Stimulated activated CD8-positive, alpha-beta memory T cell treated with anti-CD3 and anti-CD28 coated beads, Interleukin-7, amount 100 ng/mL, for 48 hours (primary cell): ENCODE measurements around the gene TBXAS1.
"Not testable (repeated sequence)": the region's sequence is repeated elsewhere in the genome, so short reads cannot be mapped to it uniquely, and the experiment has no call there.

Experiments used
- DNase-seq, 2 donors: peaks; one replicate each; pipeline ENCODE4 v3.0.0-alpha.2; 2020; ENCODE audit warnings: low read depth in 1 of 2; ENCODE audit errors: extremely low read depth in 1 of 2

The TBXAS1 gene

GRCh38 chr7:139886899-139887298, 57.8 kb downstream of the TBXAS1 start:
- DNase-seq, result no peak

- no peak for DNase-seq
Measured at GRCh38 chr7:139887992-139888481, 59.0 kb downstream of the TBXAS1 start.

GRCh38 chr7:139889186-139889871, 60.3 kb downstream of the TBXAS1 start:
- no peak for DNase-seq

- DNase-seq, result no peak
Measured at GRCh38 chr7:139893461-139893860, 64.4 kb downstream of the TBXAS1 start.

GRCh38 chr7:139893999-139894398, 64.9 kb downstream of the TBXAS1 start:
- no peak for DNase-seq

- DNase-seq, result no peak
Measured at GRCh38 chr7:139895141-139895829, 66.2 kb downstream of the TBXAS1 start.

GRCh38 chr7:139896288-139896687, 67.2 kb downstream of the TBXAS1 start:
- no peak for DNase-seq

- no peak for DNase-seq
Measured at GRCh38 chr7:139896831-139897230, 67.8 kb downstream of the TBXAS1 start.

- DNase-seq, result no peak
Measured at GRCh38 chr7:139897422-139898090, 68.5 kb downstream of the TBXAS1 start.

- no peak for DNase-seq
Measured at GRCh38 chr7:139898483-139898882, 69.4 kb downstream of the TBXAS1 start.

GRCh38 chr7:139899328-139899955, 70.4 kb downstream of the TBXAS1 start:
- DNase-seq, result no peak

GRCh38 chr7:139900326-139900725, 71.3 kb downstream of the TBXAS1 start:
- DNase-seq, result no peak

- DNase-seq, result no peak
Measured at GRCh38 chr7:139901056-139901795, 72.2 kb downstream of the TBXAS1 start.

- no peak for DNase-seq
Measured at GRCh38 chr7:139901901-139902300, 72.8 kb downstream of the TBXAS1 start.

- no peak for DNase-seq
Measured at GRCh38 chr7:139902436-139903102, 73.5 kb downstream of the TBXAS1 start.

- not testable (repeated sequence) for DNase-seq
Measured at GRCh38 chr7:139903103-139903477, 74.0 kb downstream of the TBXAS1 start.

- no peak for DNase-seq
Measured at GRCh38 chr7:139906879-139907278, 77.8 kb downstream of the TBXAS1 start.

- DNase-seq, result no peak
Measured at GRCh38 chr7:139908792-139909191, 79.7 kb downstream of the TBXAS1 start.

- DNase-seq, result no peak
Measured at GRCh38 chr7:139909379-139910050, 80.5 kb downstream of the TBXAS1 start.
